ENCODE measurements around the gene ZBTB16.

Gene ZBTB16

GRCh38 chr11:114132944-114133394 lies 73.5 kb downstream of the ZBTB16 start:
- no peak for DNase-seq

DNA sequence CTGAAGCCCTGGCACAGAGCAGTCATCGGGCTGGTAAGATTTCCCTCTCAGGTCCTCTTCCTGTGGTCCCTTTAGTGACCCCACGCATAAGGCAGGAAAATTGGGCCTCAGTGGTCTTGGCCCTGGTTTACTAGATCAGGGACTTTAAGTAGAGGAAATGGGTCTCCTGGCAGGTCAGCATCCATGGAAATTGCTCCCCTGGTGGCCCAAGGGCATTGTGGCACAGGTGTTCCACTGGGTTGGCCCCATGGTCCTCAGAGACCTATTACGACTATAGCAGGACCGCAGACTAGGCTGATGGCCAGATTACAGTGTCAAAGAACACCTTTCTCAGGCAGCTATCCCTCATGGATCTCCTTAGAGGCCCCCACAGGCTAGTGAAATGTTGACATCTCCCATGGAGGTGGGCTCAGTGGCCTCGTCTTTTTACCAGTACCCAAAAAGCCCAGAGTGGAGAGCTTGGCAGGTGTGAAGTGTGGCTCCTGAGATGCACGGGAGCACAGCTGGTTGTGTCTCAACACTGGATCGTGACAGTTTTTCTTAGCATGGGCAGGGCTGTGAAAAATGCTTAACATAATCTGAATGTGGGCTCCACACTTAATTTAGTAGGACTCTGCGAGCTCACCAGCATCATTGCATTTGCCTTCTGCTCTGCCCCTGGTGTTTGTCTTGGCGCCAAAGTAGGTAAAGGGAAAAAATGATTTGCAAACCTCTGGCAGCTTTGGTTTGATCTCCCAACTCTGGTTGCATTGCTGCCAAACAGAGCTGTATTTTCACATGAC lies 74.2 kb downstream of the ZBTB16 start:
- no peak for DNase-seq

DNA sequence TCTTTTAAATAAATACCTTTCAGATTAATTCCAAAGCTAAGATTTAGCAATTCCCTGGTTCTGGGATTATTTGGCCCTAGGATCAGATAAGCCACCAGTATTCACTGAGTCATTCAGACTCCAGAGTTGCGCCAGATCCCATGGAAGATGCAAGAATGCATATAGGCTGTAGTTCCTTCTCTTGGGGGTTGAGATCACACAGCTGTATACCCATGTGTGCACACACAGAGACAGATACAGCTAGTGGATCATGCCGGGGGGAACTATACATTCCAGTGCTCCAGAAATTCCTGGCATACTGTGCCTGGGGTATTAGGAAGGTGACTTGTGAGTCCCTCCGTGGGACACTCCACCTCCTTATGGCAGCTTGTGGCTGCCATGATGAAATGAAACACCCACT lies 75.4 kb downstream of the ZBTB16 start:
- DNase-seq, result no peak

DNA sequence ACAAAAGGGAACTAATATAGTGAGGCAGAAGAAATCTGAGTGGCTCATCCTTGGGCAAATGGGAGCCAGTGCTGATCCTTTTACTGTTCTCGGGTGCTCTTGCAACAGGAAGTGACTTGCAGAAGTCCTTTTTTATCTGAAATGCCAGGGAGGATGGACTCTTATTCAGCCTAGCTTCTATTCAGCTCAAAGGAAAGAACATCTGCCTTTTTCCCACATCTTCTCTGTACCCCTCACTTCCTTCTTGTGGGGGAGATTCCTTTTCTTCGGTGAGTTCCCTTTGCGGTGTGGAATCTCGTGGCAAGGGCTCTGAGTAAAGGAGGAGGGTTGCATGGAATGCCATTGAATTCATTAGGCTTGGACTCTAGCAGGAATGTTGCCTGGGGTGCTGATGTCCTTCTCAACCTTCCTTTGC lies 76.2 kb downstream of the ZBTB16 start:
- DNase-seq, result no peak

- DNase-seq, result no peak
Observed at GRCh38 chr11:114136686-114137640, 77.5 kb downstream of the ZBTB16 start.

DNA sequence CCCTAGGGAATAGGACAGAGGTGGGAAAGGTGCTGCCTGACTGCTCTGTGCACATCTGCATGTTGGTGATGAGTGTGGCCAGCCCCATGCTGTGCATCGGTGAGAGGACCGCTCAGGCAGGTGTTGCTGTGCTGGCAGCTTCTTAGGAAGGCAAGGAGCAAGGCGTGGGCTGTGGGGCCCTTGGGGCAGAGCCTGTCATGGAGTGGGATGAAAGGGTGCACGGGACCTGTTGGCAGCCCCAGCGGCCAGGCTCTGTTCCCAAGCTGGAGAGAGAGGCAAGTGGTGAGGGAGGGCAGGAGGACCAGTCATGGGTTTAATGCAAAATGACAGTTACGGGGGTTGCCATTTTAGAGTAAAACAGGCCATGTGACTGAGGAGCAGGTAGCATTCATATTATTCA lies 78.3 kb downstream of the ZBTB16 start:
- no peak for DNase-seq

DNA sequence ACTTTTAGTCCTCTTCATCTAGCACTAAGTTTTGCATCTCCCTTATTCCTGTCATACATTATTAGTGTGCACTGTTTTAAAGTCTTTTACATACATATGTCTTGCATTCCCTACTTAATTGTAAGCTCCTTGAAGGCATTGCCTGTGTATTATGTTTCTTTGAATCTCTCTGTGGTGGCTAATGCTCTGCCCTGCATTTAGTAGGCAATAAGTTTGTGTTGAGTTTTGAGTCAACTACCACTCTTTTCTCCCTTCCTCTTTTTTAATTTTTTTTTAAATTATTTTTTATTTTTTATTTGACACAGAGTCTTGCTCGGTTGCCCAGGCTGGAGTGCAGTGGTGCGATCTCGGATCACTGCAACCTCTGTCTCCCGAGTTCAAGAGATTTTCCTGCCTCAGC lies 78.9 kb downstream of the ZBTB16 start:
- DNase-seq, result no peak

GRCh38 chr11:114140826-114141225 lies 81.3 kb downstream of the ZBTB16 start:
- no peak for DNase-seq

DNA sequence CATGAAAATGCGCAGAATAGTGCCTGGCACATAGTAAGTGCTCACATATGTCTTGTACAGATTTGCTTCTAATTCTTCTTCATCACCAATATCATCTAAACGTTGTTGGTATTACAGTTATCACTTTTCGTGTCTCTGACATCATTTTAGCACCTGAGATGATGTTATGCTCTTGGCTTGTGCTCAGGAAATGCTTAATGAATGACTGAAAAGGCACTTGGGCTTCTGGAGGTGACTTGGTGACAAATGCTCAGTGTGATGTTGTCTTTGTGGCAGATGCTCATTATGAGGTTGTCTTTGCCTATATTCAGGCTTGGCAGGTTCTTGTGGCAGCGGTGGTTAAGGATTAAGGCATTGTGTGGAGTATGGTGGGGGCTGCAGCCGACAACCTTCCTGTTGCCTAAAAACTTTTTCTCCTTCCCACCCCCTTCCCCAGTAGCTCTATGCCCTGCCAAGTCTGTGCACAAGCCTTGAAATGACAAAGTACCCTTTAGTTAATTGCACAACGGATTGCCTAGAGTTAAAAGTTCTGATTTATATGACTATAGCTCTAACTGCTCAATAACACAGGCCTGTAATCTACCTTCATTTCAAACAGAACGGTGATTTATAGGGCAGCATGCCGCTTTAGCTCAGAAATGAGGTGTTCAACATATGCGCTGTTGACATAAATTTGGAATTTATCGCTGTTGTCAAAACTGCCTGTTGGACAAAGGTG lies 82.5 kb downstream of the ZBTB16 start:
- no peak for DNase-seq

DNA sequence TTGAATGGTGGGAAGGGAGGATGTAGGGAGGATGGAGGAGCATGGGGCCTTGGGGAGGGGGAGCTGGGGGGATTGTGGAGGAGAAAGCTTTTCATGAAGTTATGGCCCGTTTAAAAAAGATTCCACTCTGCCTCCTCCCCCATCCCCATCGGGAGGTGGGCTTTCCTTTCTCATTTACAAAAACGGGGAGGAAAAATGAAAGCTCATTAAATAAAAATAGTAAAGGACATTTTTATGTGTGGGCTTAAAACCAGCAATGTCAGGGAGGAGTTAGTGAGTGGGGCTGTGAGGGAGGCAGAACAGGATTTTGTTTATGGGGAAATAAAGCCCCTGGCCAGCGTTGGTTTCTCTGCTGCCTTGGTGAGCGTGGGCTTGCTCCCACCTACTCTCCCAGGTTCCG lies 83.2 kb downstream of the ZBTB16 start:
- DNase-seq, result no peak

- DNase-seq, result no peak
Observed at GRCh38 chr11:114145166-114145775, 85.8 kb downstream of the ZBTB16 start.

- no peak for DNase-seq
Observed at GRCh38 chr11:114147375-114148012, 88.0 kb downstream of the ZBTB16 start.

GRCh38 chr11:114148013-114148382 lies 88.5 kb downstream of the ZBTB16 start:
- no peak for DNase-seq

GRCh38 chr11:114149689-114150407 lies 90.3 kb downstream of the ZBTB16 start:
- DNase-seq, result no peak

DNA sequence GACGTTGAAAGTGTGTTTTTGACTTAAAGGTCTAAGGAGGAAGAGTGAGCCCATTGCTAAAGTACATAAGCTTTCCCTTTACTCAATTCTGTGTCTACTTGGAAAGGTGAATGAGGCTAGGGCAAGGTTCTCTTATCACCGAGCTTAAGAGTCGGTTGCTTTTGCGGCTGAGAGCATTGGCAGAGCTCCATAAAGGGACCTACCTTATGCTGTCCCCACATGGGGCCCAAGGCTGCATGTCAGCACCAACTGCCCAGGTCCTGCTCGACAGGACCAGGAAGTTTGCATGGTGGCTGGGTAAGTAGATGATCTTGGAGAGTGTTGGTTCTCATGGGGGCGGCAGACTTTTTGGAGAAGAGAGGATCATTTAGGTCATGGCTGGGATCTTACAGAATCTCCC lies 91.2 kb downstream of the ZBTB16 start:
- no peak for DNase-seq

DNA sequence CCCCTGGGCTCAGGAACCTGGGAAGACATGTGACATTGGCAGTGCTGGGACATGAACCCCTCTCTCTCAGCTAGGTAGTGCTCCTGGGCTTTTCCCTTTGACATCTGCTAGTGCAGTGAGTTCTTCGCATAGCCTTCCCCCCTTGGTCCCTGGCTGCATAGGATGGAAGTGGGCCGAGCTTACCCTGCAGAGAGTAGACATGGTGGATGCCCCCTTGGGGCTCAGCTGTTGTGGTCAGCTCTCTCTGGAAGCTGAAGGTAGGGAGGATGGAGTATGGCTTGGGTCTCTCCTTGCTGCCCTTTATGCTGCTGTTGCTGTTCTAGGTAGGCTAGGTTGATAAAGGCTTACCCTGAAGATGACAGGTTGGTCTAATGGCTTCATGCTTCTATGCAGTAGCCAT lies 92.1 kb downstream of the ZBTB16 start:
- no peak for DNase-seq

DNA sequence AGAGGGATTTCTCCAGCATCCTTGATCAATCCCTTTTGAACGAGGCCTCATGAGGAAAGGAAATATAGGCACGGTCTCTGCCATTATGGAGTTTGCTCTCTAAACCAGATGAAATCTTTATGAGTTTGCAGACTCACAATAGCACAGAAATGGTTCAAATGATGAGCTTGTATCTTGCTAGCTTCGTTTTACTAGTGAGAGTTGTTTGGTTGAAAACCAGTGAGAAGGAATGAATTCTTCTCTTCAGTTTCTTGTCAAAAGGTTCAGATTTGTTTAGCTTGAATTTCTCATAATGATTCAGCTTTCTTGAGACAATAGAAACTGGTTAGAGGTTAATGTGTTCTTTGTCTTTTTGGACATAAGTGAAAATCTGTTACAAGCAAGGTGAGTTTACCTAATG lies 92.7 kb downstream of the ZBTB16 start:
- no peak for DNase-seq

DNA sequence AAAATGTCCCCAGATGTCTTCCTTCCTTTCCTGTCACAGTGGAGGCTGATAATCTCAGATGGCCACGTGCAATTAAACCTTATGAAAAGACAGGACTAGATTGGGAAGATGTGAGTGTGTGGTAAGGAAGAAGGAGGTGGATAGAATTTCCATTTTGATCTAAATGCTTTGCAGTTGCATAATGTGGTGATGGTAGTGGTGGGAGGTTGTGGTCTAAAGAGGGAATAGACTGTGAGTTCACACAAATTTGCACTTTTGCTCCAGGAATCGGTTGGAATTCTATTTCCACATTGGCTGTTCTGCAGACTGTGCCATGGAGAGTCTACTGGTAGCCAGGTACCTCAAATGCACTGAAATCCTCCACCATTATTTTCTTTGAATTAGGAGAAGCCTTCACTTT lies 93.3 kb downstream of the ZBTB16 start:
- DNase-seq, result no peak

DNA sequence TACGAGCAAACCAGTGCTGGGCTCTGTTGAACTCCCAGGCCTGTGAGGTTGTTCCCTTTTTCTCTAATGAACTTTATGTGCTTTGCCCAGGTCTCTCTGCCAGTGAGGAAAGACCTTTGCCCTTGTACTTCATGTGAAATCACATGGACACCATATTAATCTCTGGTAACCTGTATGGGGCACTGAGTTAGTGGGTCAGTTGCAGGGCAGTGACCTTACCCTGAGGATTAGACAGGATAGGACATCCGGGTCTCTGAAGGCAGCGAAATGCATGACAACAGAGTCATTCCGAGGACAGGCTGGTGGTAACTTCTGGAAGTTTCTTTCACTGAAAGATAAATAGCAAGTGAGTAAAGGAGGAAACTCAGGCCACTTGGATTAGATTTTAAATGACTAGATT lies 93.7 kb downstream of the ZBTB16 start:
- DNase-seq, result no peak

- DNase-seq, result no peak
Observed at GRCh38 chr11:114154271-114155047, 94.9 kb downstream of the ZBTB16 start.

GRCh38 chr11:114155116-114155515 lies 95.6 kb downstream of the ZBTB16 start:
- no peak for DNase-seq
